Endothelial cell (in vitro differentiated cells): ENCODE measurements around the gene ETS2. TPM values are rescaled to one million over a fixed set of nuclear protein-coding genes. Genes with fewer than 3 reads are reported as not detected.

ENCODE experiments used
- DNase-seq: peaks from one replicate; pipeline ENCODE4 v3.0.0; 2021; ENCODE audit warnings: low spot score
- H3K27ac Mint-ChIP-seq: one replicate; pipeline ENCODE4 v1.8.0; 2021; ENCODE audit warnings: mixed read lengths, inconsistent platforms; ENCODE audit not compliant: unreplicated experiment
- H3K27me3 Mint-ChIP-seq: one replicate; pipeline ENCODE4 v1.8.0; 2021; ENCODE audit warnings: mild to moderate bottlenecking, moderate library complexity, mixed read lengths, inconsistent platforms; ENCODE audit not compliant: unreplicated experiment
- H3K36me3 Mint-ChIP-seq: one replicate; pipeline ENCODE4 v1.8.0; 2021; ENCODE audit warnings: mild to moderate bottlenecking, low read depth, mixed read lengths, inconsistent platforms; ENCODE audit not compliant: unreplicated experiment
- H3K4me1 Mint-ChIP-seq: one replicate; pipeline ENCODE4 v1.8.0; 2021; ENCODE audit warnings: mild to moderate bottlenecking, mixed read lengths, inconsistent platforms; ENCODE audit not compliant: unreplicated experiment
- H3K4me3 Mint-ChIP-seq: one replicate; pipeline ENCODE4 v1.8.0; 2021; ENCODE audit warnings: mild to moderate bottlenecking, mixed read lengths, inconsistent platforms; ENCODE audit not compliant: unreplicated experiment
- H3K9me3 Mint-ChIP-seq: one replicate; pipeline ENCODE4 v1.8.0; 2021; ENCODE audit warnings: mixed read lengths, inconsistent platforms; ENCODE audit not compliant: unreplicated experiment
- CTCF ChIP-seq: fragments of 200-600 bp; sonication (generic); IDR thresholded peaks from one replicate; pipeline ENCODE4 v1.5.0; 2021; ENCODE audit warnings: antibody characterized with exemption; ENCODE audit not compliant: unreplicated experiment
- total RNA-seq: library from RNA; stranded (reverse); fragmentation: NEBNext Ultra II Directional; extraction: Animal tissue kit (Norgen Biotek cat#: 25700); gene quantifications from one replicate; pipeline ENCODE4 v1.2.1, GENCODE V29; 2021; ENCODE audit not compliant: unreplicated experiment

Gene ETS2
- total RNA-seq, 1 donor from 2014 or later: 74.2 TPM

DNA sequence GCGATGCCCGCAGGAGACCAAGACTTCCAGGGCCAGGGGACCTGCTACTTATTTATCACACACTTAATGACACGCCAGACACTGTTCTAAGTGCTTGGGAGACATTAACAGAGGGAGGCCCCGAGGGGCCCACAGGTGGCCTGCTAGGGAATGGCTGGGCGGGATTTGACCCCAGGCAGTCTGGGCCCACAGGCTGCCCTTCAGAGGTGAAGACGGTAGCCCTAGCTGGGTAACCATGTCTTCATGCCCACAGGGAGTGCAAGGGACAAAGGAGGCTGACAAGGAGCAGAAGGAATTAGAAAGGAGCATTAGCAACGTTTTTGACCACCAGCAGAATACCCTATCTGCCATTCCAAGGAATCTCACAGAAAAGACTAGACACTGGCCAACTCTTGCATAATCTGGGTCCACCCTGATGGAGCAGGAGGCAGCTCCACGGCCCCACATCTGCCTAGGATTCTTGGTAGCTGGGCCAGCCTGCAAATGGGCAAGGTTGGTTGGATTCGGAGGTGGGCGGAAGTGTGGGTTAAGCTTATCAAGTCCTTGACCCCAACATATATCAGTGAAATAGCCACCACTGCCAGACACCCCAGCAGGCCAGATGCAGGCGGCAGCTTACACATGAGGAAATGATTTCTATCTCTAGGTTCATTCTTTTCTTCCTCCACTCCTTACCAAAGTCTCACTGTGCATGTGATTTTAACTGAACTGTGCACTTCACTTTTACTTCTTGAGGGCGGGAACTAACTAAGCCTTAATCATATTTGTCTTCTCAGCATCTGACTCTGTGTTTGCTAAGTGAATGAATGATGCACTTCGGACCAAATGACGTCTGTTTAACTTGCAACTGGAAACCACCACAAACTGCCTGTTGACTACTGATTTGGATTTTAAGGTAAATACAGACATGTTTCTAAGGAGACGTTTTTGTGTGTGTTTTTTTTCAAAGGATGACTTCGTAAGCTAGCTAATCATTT is 3.4 kb upstream of the ETS2 start:
- H3K4me1 Mint-ChIP-seq: peaks cover 9% of the 10 kb centered on the region
- H3K9me3 Mint-ChIP-seq: no peaks in the 10 kb centered on the region
- DNase-seq: no peak
- TF ChIP-seq CTCF: no peak
- no peak overlapping the region for H3K4me3 Mint-ChIP-seq
- H3K27me3 Mint-ChIP-seq: peaks cover 8% of the 10 kb centered on the region
- H3K27ac Mint-ChIP-seq: no peak overlapping the region
- peaks cover 10% of the 10 kb centered on the region for H3K36me3 Mint-ChIP-seq

DNA sequence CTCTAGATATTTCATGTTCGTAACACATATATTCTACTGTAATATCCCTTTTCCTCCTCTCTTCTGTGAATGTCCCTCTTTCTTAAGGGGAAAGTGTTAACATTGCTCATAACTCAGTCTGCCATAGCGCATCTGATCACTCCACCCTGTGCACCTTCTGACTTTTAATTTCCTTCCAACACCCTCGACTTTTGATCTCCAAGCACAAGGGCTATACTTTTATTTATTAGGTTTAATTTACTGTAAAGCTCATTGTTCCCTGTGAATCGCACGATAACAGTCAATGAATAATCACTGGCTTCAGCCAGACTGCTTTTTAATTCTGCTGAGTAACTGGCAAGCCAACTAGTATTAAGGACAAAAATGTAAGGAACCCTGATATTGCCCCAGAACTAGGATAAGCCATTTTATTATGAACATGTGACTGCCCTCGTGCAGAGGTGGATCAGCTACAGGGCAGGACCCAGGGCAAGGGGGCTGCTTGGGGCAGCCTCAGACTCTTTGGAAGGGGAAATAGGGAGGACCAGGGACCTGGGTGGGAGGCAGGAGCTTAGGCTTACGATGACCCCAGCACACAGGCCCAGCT is 2.6 kb upstream of the ETS2 start:
- Mint-ChIP-seq H3K4me3 (no peak overlapping the region), H3K36me3 (peaks cover 10% of the 10 kb centered on the region), H3K27me3 (peaks cover 8% of the 10 kb centered on the region), H3K9me3 (no peaks in the 10 kb centered on the region), H3K4me1 (peaks cover 16% of the 10 kb centered on the region), H3K27ac (no peak overlapping the region)
- DNase-seq: no peak
- TF ChIP-seq CTCF: no peak

DNA sequence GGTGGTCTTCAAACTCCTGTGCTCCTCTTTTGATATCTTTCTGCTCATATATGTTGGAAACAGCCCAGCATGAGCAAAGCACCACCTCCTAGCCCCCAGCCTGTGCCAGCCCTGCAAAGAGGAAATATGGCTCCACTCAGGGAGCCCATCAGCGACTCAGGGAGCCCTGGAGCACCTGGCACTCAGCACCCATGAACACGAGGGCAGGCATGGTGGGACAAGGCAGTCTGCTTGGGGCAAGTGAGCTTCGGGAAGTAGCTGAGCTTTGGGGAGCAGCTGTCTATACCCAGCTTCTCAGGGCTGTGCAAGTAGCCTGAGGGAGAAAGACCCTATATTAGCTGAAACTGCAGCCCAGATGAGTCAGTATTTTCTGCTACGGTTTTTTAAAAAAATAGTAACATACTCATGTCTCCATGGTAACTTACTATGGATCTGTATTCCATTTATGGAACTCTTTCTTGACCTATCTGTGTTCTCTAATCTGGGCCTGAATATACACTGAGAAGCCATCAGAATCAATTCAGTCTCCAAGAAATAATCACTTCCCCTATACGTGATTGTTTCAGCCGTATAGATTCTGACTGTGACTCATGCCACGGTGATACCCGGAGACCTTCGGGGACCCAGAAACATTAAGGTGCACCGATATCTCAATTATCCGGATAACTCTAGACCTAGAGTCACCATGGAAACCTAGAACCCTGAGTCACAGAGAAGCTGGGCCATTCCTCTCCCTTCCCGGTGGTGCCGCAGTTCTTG is 1.5 kb upstream of the ETS2 start:
- DNase-seq: no peak
- Mint-ChIP-seq H3K27ac (peak overlapping the region; percentile 43), H3K4me3 (peak overlapping the region; percentile 78), H3K36me3 (peaks cover 14% of the 10 kb centered on the region), H3K4me1 (peaks cover 26% of the 10 kb centered on the region), H3K27me3 (peaks cover 8% of the 10 kb centered on the region), H3K9me3 (no peaks in the 10 kb centered on the region)
- TF ChIP-seq CTCF: no peak

DNA sequence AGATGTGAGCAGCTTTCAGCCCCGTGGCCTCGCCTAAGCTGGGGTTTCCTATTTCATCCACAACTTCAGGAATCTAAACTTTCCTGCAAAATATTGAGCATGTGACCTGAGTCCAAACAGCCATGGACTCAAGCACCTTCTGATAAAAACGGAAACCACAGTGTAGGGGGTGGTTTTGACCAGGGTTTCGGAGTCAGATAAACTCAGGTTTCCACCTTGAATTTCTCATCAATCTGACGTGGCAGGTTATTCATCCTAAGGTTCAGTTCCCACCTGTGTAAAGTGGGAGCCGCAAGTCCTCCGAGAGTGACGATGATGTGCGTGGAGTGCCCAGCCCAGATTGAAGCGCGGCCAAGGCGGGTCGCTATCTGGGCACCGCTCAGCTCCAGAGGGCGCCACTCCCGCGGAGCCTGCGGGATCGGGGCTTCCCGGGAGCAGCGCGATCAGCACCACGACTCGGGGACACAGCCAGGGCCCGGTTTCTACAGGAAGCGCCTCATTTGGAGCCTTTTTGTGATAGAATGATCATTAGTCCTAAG is 871 bp upstream of the ETS2 start:
- H3K9me3 Mint-ChIP-seq: no peaks in the 10 kb centered on the region
- peaks cover 7% of the 10 kb centered on the region for H3K27me3 Mint-ChIP-seq
- peaks cover 15% of the 10 kb centered on the region for H3K36me3 Mint-ChIP-seq
- peak overlapping the region; percentile 78 for H3K4me3 Mint-ChIP-seq
- peaks cover 30% of the 10 kb centered on the region for H3K4me1 Mint-ChIP-seq
- H3K27ac Mint-ChIP-seq: peak overlapping the region; percentile 43
- peak; percentile 76 for DNase-seq
- TF ChIP-seq CTCF: no peak
